GM12873 (cell line): ENCODE measurements around the gene TFB1M.

ENCODE experiments used
- TF ChIP-seq, protein P1 (sequence below): IDR thresholded peaks from 2 replicates; pipeline ENCODE4 v1.5.1; 2012; ENCODE audit warnings: low read depth, mild to moderate bottlenecking, moderate library complexity, low read length, control low read depth; ENCODE audit not compliant: insufficient read depth; ENCODE audit errors: missing control alignments

Gene TFB1M

DNA sequence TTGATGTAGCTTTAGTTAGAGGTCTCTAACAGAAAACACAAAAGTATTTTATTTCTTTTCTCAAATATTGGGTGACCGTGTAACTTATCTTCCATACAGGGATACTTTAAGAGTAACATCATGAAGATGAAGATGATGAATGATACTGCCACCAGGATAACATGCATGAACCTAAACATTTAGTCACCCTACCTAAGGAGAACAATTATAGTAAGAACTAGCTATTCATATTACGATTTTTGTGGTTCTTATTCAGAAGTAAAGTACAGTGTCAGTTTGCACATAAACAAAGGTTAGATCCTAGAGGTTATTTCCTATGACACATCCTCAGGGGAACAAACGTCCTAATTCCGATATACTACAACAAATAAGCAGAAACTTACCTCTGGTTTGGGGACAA lies 29.5 kb downstream of the TFB1M start:
- TF ChIP-seq, protein P1, sequence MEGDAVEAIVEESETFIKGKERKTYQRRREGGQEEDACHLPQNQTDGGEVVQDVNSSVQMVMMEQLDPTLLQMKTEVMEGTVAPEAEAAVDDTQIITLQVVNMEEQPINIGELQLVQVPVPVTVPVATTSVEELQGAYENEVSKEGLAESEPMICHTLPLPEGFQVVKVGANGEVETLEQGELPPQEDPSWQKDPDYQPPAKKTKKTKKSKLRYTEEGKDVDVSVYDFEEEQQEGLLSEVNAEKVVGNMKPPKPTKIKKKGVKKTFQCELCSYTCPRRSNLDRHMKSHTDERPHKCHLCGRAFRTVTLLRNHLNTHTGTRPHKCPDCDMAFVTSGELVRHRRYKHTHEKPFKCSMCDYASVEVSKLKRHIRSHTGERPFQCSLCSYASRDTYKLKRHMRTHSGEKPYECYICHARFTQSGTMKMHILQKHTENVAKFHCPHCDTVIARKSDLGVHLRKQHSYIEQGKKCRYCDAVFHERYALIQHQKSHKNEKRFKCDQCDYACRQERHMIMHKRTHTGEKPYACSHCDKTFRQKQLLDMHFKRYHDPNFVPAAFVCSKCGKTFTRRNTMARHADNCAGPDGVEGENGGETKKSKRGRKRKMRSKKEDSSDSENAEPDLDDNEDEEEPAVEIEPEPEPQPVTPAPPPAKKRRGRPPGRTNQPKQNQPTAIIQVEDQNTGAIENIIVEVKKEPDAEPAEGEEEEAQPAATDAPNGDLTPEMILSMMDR: no peak

DNA sequence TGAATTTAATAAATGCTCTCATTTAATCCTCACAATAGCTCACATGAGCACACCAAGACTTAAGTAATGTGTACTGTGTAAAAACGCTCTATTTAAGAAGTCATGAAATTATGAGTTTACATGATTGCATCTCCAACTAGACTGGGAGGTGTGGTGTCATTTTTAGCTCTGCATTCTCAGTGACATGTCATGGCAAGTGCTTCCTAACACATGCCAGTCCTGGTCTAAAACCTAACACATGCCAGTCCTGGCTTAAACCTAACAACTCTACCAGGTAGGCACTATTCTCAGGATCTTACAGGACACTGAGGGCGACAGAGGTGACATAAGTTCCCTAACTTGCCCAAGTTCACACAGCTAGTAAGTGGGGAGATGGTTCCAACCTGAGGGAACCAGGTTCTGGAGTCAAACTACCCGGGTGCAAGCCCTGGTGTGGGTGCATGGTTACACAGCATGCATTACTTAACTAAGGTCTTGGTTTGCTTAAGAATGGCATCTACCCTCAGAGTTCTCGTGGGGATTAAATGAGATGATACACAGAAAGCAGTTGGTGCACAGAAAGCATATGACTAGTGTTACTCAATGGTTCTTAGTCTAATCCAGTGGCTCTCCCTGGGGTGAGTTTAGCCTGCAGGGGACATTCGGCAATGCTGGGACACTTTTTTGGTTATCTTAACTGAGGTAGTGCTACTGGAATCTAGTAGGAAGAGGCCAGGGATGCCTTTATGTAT lies 35.8 kb downstream of the TFB1M start:
- TF ChIP-seq, protein P1: no peak

DNA sequence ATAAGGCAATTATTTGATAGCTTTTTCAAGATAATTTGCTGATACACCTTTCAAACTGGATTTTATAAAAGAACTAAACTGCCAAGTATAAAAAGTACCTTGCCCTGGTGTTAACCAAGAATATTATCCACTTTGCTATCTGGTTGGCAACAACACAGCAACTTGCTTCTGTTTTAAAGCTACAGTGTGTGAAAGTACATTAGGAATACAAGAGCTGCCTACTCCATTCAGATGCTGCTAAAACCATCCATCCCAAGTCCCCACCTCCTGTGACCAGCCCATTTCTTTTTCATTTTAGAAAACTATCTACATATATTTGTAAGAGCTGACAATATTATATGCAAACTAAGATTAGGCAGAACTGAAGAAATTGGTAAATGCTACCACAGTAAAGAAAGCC lies 37.6 kb downstream of the TFB1M start:
- TF ChIP-seq, protein P1: no peak

DNA sequence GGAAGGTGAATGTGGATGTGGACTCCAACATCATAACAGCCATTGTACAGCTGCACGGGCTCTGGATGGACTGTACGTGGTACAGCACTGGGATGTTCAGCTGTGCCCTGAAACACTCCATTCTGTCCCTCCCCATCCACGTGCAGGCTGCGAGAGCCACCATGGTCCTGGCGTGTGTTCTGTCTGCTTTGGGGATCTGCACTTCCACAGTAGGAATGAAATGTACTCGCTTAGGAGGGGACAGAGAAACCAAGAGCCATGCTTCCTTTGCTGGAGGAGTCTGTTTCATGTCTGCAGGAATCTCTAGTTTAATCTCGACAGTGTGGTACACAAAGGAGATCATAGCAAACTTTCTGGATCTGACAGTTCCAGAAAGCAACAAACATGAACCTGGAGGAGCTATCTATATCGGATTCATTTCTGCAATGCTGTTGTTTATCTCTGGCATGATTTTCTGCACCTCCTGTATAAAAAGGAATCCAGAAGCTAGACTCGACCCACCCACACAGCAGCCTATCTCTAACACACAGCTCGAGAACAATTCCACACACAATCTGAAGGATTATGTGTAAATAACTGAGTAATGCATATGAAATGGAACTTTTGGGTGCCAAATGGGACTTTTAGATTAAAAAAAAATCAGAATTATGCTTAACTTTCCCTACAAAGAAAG lies 38.3 kb downstream of the TFB1M start:
- TF ChIP-seq, protein P1: no peak

DNA sequence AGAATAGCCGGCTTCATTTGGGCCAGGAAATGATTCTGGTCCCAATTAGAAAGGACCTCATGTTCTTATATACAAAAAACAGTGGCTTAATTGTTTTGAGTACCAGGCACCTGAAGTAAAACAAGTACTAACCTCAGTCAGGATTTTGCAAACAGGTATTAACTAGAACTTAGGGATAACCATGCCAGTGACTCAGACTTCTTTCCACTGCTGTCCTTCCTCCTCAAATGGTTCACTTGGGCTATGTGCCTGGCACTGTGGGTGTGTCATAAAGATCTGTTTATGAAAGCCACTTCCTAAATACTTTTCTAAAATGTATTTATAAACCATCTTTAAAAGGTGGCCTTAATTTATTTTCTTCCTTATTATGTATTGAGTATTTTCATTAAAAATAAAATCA lies 39.8 kb downstream of the TFB1M start:
- TF ChIP-seq, protein P1: no peak

DNA sequence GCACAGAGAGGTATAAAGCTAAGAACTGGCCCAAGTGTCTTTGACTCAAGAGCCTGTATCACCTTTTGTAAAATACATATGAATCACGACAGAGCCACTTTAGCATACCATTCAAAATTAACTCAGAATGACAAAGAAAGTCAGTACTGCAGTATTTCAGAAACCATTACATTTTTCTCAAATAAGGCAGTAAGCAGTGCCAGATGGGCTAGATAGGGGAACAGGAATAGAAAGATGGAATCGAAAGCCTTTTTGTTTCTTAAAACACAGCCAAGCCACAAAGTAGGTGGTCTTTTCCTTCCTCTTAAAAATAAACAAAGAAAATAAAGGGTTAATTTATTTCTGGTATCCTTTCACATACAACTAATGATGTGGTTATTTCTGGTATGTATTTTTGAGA lies 40.2 kb downstream of the TFB1M start:
- TF ChIP-seq, protein P1: no peak

DNA sequence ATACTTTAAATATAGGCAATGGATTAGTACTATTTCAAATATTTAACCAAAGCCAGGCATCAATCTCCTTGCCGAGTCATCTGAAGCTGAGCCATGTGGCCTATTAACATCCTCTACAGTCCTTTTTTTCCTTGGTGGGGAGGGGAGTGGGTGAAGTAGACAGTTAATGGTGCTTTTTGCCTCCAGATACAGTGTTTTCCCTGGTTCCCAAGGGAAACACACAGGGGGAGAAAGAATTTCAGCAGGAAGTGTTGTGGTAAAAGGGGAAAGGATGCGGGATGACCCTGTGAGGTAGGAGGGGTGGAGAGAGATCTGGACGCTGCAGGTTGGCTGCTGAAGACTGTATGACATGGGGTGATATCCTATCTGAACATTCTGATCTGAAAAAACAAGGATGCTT lies 40.9 kb downstream of the TFB1M start:
- TF ChIP-seq, protein P1: no peak
